ENCODE data around the gene SORCS3. TPM values are rescaled to one million over a fixed set of nuclear protein-coding genes. Genes with fewer than 3 reads are reported as not detected.

Gene SORCS3
- total RNA-seq, 1 experiment from 2014 or later, result 0.94 TPM

GRCh38 chr10:104824380-104825006 lies 183.4 kb downstream of the SORCS3 start (continued):
- TF ChIP-seq ZBTB43 (CRISPR knock-in tag; IDR thresholded peaks at IDR 0.05), result peak; percentile 97; the same call in 1 of the 2 replicates
- no peak for TF ChIP-seq GABPB1 (CRISPR knock-in tag; IDR thresholded peaks at IDR 0.05)
- TF ChIP-seq IRF2 (CRISPR knock-in tag; IDR thresholded peaks at IDR 0.05; ENCODE audit: borderline replicate concordance, low read depth), result peak; percentile 89; the same call in 1 of the 2 replicates
- peak; percentile 99 for TF ChIP-seq FOXK1 (CRISPR knock-in tag; IDR thresholded peaks at IDR 0.05)
- peak; percentile 99 for TF ChIP-seq SMAD4 (CRISPR knock-in tag; IDR thresholded peaks at IDR 0.05)
- peak; percentile 67; the same call in 1 of the 2 replicates for TF ChIP-seq E2F5 (CRISPR knock-in tag; IDR thresholded peaks at IDR 0.05)
- TF ChIP-seq ARID4B (CRISPR knock-in tag; IDR thresholded peaks at IDR 0.05; ENCODE audit: borderline replicate concordance), result peak; percentile 100
- TF ChIP-seq, protein P1, sequence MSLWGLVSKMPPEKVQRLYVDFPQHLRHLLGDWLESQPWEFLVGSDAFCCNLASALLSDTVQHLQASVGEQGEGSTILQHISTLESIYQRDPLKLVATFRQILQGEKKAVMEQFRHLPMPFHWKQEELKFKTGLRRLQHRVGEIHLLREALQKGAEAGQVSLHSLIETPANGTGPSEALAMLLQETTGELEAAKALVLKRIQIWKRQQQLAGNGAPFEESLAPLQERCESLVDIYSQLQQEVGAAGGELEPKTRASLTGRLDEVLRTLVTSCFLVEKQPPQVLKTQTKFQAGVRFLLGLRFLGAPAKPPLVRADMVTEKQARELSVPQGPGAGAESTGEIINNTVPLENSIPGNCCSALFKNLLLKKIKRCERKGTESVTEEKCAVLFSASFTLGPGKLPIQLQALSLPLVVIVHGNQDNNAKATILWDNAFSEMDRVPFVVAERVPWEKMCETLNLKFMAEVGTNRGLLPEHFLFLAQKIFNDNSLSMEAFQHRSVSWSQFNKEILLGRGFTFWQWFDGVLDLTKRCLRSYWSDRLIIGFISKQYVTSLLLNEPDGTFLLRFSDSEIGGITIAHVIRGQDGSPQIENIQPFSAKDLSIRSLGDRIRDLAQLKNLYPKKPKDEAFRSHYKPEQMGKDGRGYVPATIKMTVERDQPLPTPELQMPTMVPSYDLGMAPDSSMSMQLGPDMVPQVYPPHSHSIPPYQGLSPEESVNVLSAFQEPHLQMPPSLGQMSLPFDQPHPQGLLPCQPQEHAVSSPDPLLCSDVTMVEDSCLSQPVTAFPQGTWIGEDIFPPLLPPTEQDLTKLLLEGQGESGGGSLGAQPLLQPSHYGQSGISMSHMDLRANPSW (CRISPR knock-in tag; conservative IDR thresholded peaks at IDR 0.05; ENCODE audit: low read depth), result peak; percentile 89; the same call in 1 of the 2 replicates

- no peak for TF ChIP-seq NFYB (CRISPR knock-in tag; conservative IDR thresholded peaks at IDR 0.05; ENCODE audit: low read depth)
- Mint-ChIP-seq H3K4me3 (no peak overlapping the region), H3K27ac (no peak overlapping the region), H3K9me3 (peaks cover 25% of the 10 kb centered on the region), H3K27me3 (ENCODE audit: low read depth) (no peaks in the 10 kb centered on the region), H3K4me1 (peaks cover 11% of the 10 kb centered on the region; the same call in 1 of the 2 replicates), H3K36me3 (no peaks in the 10 kb centered on the region)
- ChIA-PET CTCF (interaction anchor here (0.5 kb wide), 1 partner anchor 189 kb away, joined by 3 read pairs; no protein-coding TSS in a partner anchor), POLR2A (no interaction called here)
- no peak for DNase-seq (ENCODE audit: low spot score)
- no peak for ATAC-seq
Measured at GRCh38 chr10:104831272-104831671, 190.2 kb downstream of the SORCS3 start.

GRCh38 chr10:104834580-104834979 lies 193.5 kb downstream of the SORCS3 start:
- Mint-ChIP-seq H3K27ac (no peak overlapping the region), H3K27me3 (ENCODE audit: low read depth) (no peaks in the 10 kb centered on the region), H3K36me3 (no peaks in the 10 kb centered on the region), H3K9me3 (no peaks in the 10 kb centered on the region), H3K4me3 (no peak overlapping the region), H3K4me1 (peaks cover 11% of the 10 kb centered on the region; the same call in 1 of the 2 replicates)
- DNase-seq (ENCODE audit: low spot score), result no peak
- no peak for ATAC-seq
- CTCF ChIA-PET, result no interaction called here
- POLR2A ChIA-PET, result no interaction called here
- TF ChIP-seq RELA (CRISPR knock-in tag; IDR thresholded peaks at IDR 0.05; ENCODE audit: borderline replicate concordance), result no peak
- TF ChIP-seq, protein P2, sequence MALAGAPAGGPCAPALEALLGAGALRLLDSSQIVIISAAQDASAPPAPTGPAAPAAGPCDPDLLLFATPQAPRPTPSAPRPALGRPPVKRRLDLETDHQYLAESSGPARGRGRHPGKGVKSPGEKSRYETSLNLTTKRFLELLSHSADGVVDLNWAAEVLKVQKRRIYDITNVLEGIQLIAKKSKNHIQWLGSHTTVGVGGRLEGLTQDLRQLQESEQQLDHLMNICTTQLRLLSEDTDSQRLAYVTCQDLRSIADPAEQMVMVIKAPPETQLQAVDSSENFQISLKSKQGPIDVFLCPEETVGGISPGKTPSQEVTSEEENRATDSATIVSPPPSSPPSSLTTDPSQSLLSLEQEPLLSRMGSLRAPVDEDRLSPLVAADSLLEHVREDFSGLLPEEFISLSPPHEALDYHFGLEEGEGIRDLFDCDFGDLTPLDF (CRISPR knock-in tag; IDR thresholded peaks at IDR 0.05), result no peak
- no peak for TF ChIP-seq NFYB (CRISPR knock-in tag; conservative IDR thresholded peaks at IDR 0.05; ENCODE audit: low read depth)
- no peak for TF ChIP-seq GRHL2 (CRISPR knock-in tag; IDR thresholded peaks at IDR 0.05; ENCODE audit: insufficient replicate concordance, severe bottlenecking)
- no peak for TF ChIP-seq ZNF317 (CRISPR knock-in tag; IDR thresholded peaks at IDR 0.05; ENCODE audit: borderline replicate concordance, low read depth)
- TF ChIP-seq SMAD4 (CRISPR knock-in tag; IDR thresholded peaks at IDR 0.05), result no peak
- TF ChIP-seq GABPB1 (CRISPR knock-in tag; IDR thresholded peaks at IDR 0.05), result no peak
- no peak for TF ChIP-seq CDX4 (CRISPR knock-in tag; IDR thresholded peaks at IDR 0.05; ENCODE audit: borderline replicate concordance)
- TF ChIP-seq USF1 (CRISPR knock-in tag; IDR thresholded peaks at IDR 0.05), result no peak
- TF ChIP-seq, protein P3, sequence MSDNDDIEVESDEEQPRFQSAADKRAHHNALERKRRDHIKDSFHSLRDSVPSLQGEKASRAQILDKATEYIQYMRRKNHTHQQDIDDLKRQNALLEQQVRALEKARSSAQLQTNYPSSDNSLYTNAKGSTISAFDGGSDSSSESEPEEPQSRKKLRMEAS (CRISPR knock-in tag; IDR thresholded peaks at IDR 0.05), result no peak
- TF ChIP-seq CREB1 (CRISPR knock-in tag; IDR thresholded peaks at IDR 0.05), result no peak

Measured in WTC11 (cell line).